ENCODE data around the gene ZBTB32.

ZBTB32 gene

DNA sequence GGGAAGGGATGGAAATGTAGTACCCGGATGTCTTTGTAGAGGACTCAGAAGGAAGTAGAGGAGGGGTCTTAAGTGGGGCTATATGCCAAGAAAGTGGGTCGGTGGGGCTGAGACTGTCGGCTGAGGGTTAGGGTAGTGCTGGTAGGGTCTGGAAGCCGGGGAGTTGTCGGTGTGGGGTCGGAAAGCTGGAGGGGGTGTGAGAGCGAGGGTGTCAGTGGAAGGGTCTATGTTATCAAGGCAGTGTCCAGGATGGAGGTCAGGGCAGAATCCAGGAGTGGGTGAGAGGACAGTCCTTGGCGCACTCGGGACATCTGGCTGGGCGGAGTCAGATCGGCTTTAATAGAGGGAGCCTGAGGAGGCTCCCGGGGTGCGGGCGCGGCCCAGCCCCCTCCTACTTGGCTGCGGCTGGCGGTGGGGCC lies 50.8 kb downstream of the ZBTB32 start:
- H3K4me1 ChIP-seq (ENCODE audit: control insufficient read depth, low read length): peaks cover 24% of the 10 kb centered on the region
- no peak overlapping the region for H3K4me2 ChIP-seq (ENCODE audit: low read length)
- peaks cover 9% of the 10 kb centered on the region for H3K36me3 ChIP-seq (ENCODE audit: control insufficient read depth, low read length)
- no peak overlapping the region for H3K4me3 ChIP-seq (ENCODE audit: low read length)
- H3F3A ChIP-seq (ENCODE audit: control insufficient read depth, insufficient read depth): no peaks in the 10 kb centered on the region
- peaks cover 20% of the 10 kb centered on the region for H3K79me2 ChIP-seq (ENCODE audit: control insufficient read depth, low read length)
- no peak overlapping the region for H3K27ac ChIP-seq (ENCODE audit: low read depth, low read length)
- H3K9me2 ChIP-seq (replicated peaks; ENCODE audit: control insufficient read depth, low read length): no peaks in the 10 kb centered on the region
- 0 out of 2 replicates have a peak, but pooled peaks cover 4% of the 10 kb centered on the region for H4K20me1 ChIP-seq (ENCODE audit: control insufficient read depth, insufficient read depth, low read depth, low read length)
- no peaks in the 10 kb centered on the region for H3K27me3 ChIP-seq (ENCODE audit: control insufficient read depth, low read length)
- no peaks in the 10 kb centered on the region for H3K9me3 ChIP-seq (ENCODE audit: control insufficient read depth, insufficient read depth, low read length)
- TF ChIP-seq EZH2phosphoT487 (IDR thresholded peaks at IDR 0.05; ENCODE audit: borderline replicate concordance, low read length): no peak
- TF ChIP-seq, protein P1, sequence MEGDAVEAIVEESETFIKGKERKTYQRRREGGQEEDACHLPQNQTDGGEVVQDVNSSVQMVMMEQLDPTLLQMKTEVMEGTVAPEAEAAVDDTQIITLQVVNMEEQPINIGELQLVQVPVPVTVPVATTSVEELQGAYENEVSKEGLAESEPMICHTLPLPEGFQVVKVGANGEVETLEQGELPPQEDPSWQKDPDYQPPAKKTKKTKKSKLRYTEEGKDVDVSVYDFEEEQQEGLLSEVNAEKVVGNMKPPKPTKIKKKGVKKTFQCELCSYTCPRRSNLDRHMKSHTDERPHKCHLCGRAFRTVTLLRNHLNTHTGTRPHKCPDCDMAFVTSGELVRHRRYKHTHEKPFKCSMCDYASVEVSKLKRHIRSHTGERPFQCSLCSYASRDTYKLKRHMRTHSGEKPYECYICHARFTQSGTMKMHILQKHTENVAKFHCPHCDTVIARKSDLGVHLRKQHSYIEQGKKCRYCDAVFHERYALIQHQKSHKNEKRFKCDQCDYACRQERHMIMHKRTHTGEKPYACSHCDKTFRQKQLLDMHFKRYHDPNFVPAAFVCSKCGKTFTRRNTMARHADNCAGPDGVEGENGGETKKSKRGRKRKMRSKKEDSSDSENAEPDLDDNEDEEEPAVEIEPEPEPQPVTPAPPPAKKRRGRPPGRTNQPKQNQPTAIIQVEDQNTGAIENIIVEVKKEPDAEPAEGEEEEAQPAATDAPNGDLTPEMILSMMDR (IDR thresholded peaks at IDR 0.05; ENCODE audit: low read depth, low read length, poor library complexity, severe bottlenecking): no peak

DNA sequence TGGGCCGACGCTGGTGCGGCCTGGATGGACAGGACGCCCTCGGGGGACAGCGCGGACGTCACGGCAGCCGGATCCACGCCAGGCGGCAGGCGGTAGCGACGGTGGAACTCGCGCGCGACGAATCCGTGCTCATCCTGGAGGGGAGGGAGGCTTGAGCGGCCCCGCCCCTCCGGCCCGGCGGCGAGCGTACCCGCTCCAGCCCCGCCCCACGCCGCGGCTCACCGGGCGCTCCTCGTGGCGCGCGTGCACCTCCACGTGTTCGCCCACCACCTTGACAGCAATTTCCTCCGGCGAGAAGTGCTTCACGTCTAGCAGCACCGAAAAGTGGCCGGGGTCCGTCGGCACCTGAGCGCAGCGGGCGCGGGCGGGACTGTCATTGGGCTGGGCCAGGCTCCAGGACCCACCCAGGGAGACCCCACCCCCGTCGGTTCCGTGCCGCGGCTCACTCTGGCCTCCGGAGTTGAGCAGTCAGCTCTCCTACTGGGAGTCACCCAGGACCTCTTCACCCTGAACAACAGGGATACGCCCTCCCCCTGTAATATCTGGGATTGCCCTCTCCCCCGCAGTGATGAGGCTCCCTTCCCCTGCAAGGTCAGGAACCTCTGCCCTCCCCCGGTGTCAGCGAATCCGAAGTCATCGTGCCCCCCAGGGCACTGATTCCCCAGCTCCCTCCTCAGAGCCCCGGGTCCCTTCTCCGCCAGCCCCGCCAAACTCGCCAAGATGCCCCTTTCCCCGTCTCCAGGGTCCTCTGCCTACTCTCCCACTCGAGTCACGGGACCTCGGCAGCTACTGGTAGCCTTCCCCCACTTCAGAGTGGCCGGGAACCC lies 51.4 kb downstream of the ZBTB32 start:
- H3K4me2 ChIP-seq (ENCODE audit: low read length): no peak overlapping the region

DNA sequence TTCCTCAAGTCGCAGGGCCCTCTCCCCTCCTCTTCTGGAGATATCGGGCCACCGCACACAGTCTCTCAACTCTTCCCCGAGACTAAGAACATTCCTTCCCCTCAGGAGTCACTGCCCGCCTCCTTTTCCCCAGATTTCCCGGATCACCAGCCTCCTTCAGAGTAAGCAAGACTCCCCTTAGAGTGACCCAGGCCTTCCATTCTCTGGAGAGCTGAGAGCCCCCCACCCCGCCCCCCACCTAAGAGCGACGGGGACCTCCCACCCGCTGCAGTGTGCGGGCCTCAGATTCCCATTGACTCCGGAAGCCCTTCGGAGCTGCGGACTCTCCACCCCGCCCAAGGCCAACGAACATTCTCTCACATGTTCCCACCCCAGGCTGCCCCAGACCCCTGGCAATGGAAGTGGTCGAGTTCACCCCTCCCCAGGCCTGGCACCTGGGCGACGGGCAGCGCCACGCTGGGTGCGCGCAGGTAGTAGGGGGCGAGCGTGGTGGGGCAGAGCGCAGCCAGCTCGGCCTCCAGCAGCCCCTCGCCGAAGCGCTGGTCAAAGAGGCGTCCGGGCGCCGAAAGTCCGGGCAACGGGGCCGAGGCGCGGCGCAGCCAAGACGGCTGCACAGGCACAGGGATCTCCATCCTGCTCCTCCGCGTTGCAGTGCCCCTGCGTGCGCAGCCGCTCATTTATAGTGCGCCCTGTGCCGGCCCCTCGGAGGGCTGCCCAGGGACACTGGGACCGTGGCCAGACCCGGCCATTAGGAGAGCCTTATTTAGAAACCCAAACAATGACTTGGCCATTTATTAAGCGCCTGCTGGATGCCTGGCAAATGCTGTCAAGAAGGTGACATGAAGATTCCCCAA lies 52.2 kb downstream of the ZBTB32 start, which contains the start of gene HSPB6:
TSS of gene HSPB6 (minus strand) at position 653 of the 854 bp plus-strand sequence. CDS start at position 632, 21 bp downstream.
- Histone ChIP-seq H3K27me3 (ENCODE audit: control insufficient read depth, low read length) (no peaks in the 10 kb centered on the region), H3K79me2 (ENCODE audit: control insufficient read depth, low read length) (peaks cover 31% of the 10 kb centered on the region), H4K20me1 (ENCODE audit: control insufficient read depth, insufficient read depth, low read depth, low read length) (0 out of 2 replicates have a peak, but pooled peaks cover 4% of the 10 kb centered on the region), H3K4me2 (ENCODE audit: low read length) (peak within 1 kb of the TSS; percentile 93), H3K4me3 (ENCODE audit: low read length) (peak within 1 kb of the TSS; percentile 80), H3K9me2 (replicated peaks; ENCODE audit: control insufficient read depth, low read length) (no peaks in the 10 kb centered on the region), H3K4me1 (ENCODE audit: control insufficient read depth, low read length) (peaks cover 21% of the 10 kb centered on the region), H3K36me3 (ENCODE audit: control insufficient read depth, low read length) (peaks cover 19% of the 10 kb centered on the region), H3F3A (ENCODE audit: control insufficient read depth, insufficient read depth) (no peaks in the 10 kb centered on the region), H3K9me3 (ENCODE audit: control insufficient read depth, insufficient read depth, low read length) (no peaks in the 10 kb centered on the region), H3K27ac (ENCODE audit: low read depth, low read length) (peak within 1 kb of the TSS; percentile 66)
- TF ChIP-seq, protein P1 (IDR thresholded peaks at IDR 0.05; ENCODE audit: low read depth, low read length, poor library complexity, severe bottlenecking): no peak
- no peak for TF ChIP-seq EZH2phosphoT487 (IDR thresholded peaks at IDR 0.05; ENCODE audit: borderline replicate concordance, low read length)

More for the DNA sequence above, 51.4 kb downstream of the ZBTB32 start:
- H3K79me2 ChIP-seq (ENCODE audit: control insufficient read depth, low read length): peaks cover 27% of the 10 kb centered on the region
- no peaks in the 10 kb centered on the region for H3K9me2 ChIP-seq (replicated peaks; ENCODE audit: control insufficient read depth, low read length)
- no peak overlapping the region for H3K27ac ChIP-seq (ENCODE audit: low read depth, low read length)
- no peak overlapping the region for H3K4me3 ChIP-seq (ENCODE audit: low read length)
- 0 out of 2 replicates have a peak, but pooled peaks cover 4% of the 10 kb centered on the region for H4K20me1 ChIP-seq (ENCODE audit: control insufficient read depth, insufficient read depth, low read depth, low read length)
- H3F3A ChIP-seq (ENCODE audit: control insufficient read depth, insufficient read depth): no peaks in the 10 kb centered on the region
- H3K4me1 ChIP-seq (ENCODE audit: control insufficient read depth, low read length): peaks cover 21% of the 10 kb centered on the region
- no peaks in the 10 kb centered on the region for H3K9me3 ChIP-seq (ENCODE audit: control insufficient read depth, insufficient read depth, low read length)
- peaks cover 15% of the 10 kb centered on the region for H3K36me3 ChIP-seq (ENCODE audit: control insufficient read depth, low read length)
- TF ChIP-seq, protein P1 (IDR thresholded peaks at IDR 0.05; ENCODE audit: low read depth, low read length, poor library complexity, severe bottlenecking): no peak
- no peak for TF ChIP-seq EZH2phosphoT487 (IDR thresholded peaks at IDR 0.05; ENCODE audit: borderline replicate concordance, low read length)
- no peaks in the 10 kb centered on the region for H3K27me3 ChIP-seq (ENCODE audit: control insufficient read depth, low read length)
